ENCODE data around the gene SLC36A3.
A peak's percentile ranks its signal among the peaks of the same experiment; 100 is the strongest.
"Not testable (repeated sequence)": the region's sequence is repeated elsewhere in the genome, so short reads cannot be mapped to it uniquely, and the experiment has no call there.

Gene SLC36A3

GRCh38 chr5:151237685-151238084 is 65.9 kb downstream of the SLC36A3 start:
- DNase-seq = no peak

GRCh38 chr5:151236888-151237287 is 66.7 kb downstream of the SLC36A3 start:
- DNase-seq = no peak

GRCh38 chr5:151235239-151235571 is 68.4 kb downstream of the SLC36A3 start:
- not testable (repeated sequence) for DNase-seq

GRCh38 chr5:151234476-151235238 is 68.9 kb downstream of the SLC36A3 start:
- DNase-seq = peak; percentile 55

GRCh38 chr5:151233616-151234085 is 69.9 kb downstream of the SLC36A3 start:
- DNase-seq = no peak

GRCh38 chr5:151231359-151231758 is 72.2 kb downstream of the SLC36A3 start:
- no peak for DNase-seq

- DNase-seq = no peak
Observed at GRCh38 chr5:151230048-151230680, 73.4 kb downstream of the SLC36A3 start.

GRCh38 chr5:151228986-151229385 is 74.6 kb downstream of the SLC36A3 start:
- no peak for DNase-seq

GRCh38 chr5:151227918-151228447 is 75.6 kb downstream of the SLC36A3 start:
- no peak for DNase-seq
